AG09319 (cell line): ENCODE measurements around the gene PITPNC1.

Source experiments
- DNase-seq: peaks from one replicate; pipeline ENCODE4 v3.0.0-alpha.2; 2010; ENCODE audit warnings: low read depth; ENCODE audit errors: extremely low read depth
- TF ChIP-seq, protein P1 (sequence below): IDR thresholded peaks from 2 replicates; pipeline ENCODE4 v1.5.1; 2011; ENCODE audit warnings: low read depth, mild to moderate bottlenecking, inconsistent platforms, low read length, moderate library complexity

PITPNC1 gene

DNA sequence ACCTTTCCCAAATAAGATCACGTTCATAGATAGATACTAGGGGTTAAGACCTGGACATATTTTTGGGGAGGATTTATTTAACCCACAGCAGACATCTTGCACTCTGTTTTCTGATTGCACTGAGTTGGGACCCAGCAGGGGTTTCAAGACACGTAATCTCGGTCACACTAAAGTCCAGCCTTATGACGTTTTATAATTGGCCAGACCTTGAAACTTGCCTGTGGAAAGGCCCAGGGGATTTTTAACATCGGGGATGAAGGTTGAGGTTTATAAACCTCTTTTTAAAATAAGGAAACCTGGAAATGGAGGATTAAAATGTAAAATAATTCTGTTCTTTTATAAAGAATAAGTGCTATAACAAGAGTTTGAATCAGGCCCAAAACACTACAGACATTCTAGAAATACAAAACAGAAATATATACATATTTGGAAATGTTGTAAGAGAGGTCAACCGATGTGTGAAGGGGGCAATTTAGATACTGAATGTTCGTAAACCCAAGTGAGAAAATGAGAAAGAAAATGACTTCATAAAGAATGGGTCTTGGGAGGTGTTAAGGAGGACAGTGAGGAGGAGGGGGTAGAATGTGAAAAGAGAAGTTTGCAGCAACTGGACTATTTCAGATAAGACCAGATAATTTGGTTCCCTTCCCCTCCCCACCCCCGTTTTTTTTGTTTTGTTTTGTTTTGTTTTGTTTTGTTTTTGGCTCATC lies 279.6 kb downstream of the PITPNC1 start:
- DNase-seq, result no peak
- TF ChIP-seq, protein P1, sequence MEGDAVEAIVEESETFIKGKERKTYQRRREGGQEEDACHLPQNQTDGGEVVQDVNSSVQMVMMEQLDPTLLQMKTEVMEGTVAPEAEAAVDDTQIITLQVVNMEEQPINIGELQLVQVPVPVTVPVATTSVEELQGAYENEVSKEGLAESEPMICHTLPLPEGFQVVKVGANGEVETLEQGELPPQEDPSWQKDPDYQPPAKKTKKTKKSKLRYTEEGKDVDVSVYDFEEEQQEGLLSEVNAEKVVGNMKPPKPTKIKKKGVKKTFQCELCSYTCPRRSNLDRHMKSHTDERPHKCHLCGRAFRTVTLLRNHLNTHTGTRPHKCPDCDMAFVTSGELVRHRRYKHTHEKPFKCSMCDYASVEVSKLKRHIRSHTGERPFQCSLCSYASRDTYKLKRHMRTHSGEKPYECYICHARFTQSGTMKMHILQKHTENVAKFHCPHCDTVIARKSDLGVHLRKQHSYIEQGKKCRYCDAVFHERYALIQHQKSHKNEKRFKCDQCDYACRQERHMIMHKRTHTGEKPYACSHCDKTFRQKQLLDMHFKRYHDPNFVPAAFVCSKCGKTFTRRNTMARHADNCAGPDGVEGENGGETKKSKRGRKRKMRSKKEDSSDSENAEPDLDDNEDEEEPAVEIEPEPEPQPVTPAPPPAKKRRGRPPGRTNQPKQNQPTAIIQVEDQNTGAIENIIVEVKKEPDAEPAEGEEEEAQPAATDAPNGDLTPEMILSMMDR, result no peak

DNA sequence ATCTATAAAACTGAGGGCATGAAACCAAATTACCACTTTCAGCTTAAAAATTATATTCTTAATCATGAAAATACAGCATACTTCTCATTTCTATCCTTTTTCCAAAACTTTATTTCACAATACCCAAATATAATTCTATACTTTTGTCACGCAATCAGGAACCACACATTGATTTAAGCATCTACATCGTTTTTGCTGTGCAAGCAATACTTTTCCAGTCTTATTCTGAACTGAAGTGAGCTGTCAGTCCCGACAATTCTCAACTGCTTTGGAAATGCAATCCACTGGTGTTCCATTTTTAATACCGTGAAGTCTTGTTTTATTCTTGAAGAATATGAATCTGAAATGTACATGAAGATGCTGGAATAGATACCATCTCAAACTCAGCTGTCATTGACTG lies 280.5 kb downstream of the PITPNC1 start:
- DNase-seq, result no peak
- TF ChIP-seq, protein P1, result no peak

DNA sequence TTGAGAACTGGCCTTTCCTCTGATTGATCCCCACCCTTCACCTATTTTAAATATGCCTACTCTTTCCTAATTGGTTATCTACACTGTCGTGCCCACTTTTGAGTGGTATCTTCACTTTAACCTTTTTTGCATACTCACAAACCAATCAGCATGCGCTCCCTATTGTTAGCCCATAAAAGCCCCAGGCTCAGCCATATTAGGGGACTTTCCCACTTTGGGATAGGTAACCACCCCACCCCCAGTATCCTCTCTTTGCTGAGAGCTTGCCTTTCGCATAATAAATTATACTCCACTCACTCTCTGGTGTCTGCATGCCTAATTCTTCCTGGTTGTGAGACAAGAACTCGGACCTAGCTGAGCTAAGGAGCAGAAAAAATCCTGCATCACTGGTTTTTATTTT lies 281.2 kb downstream of the PITPNC1 start:
- no peak for DNase-seq
- TF ChIP-seq, protein P1, result no peak

DNA sequence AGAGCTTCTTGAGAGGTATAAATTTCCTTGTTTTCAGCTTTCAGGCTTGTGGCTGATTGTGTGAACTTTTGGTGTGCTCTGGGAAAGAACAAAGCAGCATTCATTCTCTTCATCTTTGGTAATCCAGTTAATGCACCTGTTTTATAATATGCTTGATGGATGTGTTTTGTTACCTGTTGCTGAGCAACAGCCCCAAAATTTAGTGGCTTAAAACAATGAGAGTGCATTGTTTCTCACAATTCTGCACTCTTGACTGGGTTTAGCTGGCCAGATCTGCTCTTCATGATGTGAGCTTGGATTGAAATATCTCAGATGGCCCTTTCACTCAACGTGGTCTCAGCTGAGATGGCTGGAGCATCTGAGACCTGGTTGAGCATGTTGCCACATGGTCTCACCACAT lies 281.9 kb downstream of the PITPNC1 start:
- TF ChIP-seq, protein P1, result no peak
- DNase-seq, result no peak

DNA sequence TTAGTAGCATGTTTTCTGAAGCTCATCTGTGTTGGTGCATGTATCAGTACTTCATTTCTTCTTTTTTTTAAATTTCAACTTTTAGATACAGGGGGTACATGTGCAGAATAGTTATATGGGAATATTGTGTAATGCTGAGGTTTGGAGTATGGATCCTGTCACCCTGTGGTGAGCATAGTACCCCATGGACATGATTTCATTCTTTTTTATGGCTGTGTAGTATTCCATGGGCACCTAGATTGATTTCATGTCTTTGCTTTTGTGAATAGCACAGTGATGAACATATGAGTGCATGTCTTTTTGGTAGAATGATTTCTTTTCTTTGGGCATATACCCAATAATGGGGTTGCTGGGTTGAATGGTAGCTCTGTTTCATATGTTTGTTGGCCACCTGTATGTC lies 285.6 kb downstream of the PITPNC1 start:
- TF ChIP-seq, protein P1, result no peak
- no peak for DNase-seq

DNA sequence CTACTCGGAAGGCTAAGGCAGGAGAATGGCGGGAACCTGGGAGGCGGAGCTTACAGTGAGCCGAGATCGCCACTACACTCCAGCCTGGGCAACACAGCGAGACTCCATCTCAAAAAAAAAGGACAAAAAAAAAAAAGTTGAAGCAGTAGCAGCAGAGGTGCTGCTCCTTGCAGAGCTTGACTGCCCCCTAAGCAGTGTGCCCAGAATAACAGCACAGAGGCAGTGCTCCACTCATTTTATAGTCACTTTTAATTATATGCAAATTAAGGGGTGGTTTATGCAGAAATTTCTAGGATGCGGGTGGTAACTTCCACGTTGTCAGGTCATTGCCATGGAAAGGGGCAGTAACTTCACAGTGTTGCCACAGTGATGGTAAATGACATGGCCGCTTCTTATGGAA lies 286.4 kb downstream of the PITPNC1 start:
- DNase-seq, result no peak
- TF ChIP-seq, protein P1, result no peak

DNA sequence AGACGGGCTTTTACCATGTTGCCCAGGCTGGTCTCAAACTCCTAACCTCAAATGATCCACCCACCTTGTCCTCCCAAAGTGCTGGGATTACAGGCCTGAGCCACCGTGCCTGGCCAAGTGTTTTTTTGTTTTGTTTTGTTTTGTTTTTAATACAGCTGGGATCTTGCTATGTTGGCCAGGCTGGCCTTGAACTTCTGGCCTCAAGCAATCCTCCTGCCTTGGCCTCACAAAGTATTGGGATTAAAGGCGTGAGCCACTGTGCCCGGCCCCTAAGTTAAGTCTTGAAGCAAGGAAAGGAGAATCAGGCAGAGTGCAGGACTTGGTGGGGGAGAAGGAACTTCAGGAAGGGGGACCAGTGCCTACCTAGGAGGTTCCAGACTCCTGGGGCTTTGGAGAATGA lies 288.9 kb downstream of the PITPNC1 start:
- TF ChIP-seq, protein P1, result no peak
- DNase-seq, result no peak
